HG03565 (cell line): ENCODE data around the gene CHRM4.

ENCODE experiments used
- ATAC-seq: cut with Tn5 transposase; IDR thresholded peaks from one replicate; pipeline ENCODE4 v1.9.1; 2021; ENCODE audit warnings: mild to moderate bottlenecking, moderate library complexity; ENCODE audit not compliant: unreplicated experiment

Gene CHRM4

GRCh38 chr11:46391578-46392420 lies at the start of gene CHRM4:
Gene CHRM4 (minus strand): TSS chr11:46391776. CDS start chr11:46386557, 5,219 bp downstream.
- no peak for ATAC-seq

- ATAC-seq: no peak
Measured at GRCh38 chr11:46438211-46438610, 46.6 kb upstream of the CHRM4 start.

- no peak for ATAC-seq
Measured at GRCh38 chr11:46437122-46437689, 45.6 kb upstream of the CHRM4 start.

- no peak for ATAC-seq
Measured at GRCh38 chr11:46436113-46436512, 44.5 kb upstream of the CHRM4 start.

GRCh38 chr11:46435679-46436078 lies 44.1 kb upstream of the CHRM4 start:
- no peak for ATAC-seq

- no peak for ATAC-seq
Measured at GRCh38 chr11:46431211-46431610, 39.6 kb upstream of the CHRM4 start.

- no peak for ATAC-seq
Measured at GRCh38 chr11:46429717-46430116, 38.1 kb upstream of the CHRM4 start.

GRCh38 chr11:46427364-46427763 lies 35.8 kb upstream of the CHRM4 start:
- no peak for ATAC-seq

GRCh38 chr11:46426233-46426991 lies 34.8 kb upstream of the CHRM4 start:
- no peak for ATAC-seq

- no peak for ATAC-seq
Measured at GRCh38 chr11:46422588-46422987, 31.0 kb upstream of the CHRM4 start.

- no peak for ATAC-seq
Measured at GRCh38 chr11:46421257-46421880, 29.8 kb upstream of the CHRM4 start.

- no peak for ATAC-seq
Measured at GRCh38 chr11:46420513-46420912, 28.9 kb upstream of the CHRM4 start.

- ATAC-seq: no peak
Measured at GRCh38 chr11:46418751-46419150, 27.2 kb upstream of the CHRM4 start.

GRCh38 chr11:46417711-46418110 lies 26.1 kb upstream of the CHRM4 start:
- ATAC-seq: no peak

GRCh38 chr11:46414879-46415278 lies 23.3 kb upstream of the CHRM4 start:
- ATAC-seq: no peak

GRCh38 chr11:46414466-46414796 lies 22.9 kb upstream of the CHRM4 start:
- no peak for ATAC-seq

GRCh38 chr11:46413760-46414465 lies 22.3 kb upstream of the CHRM4 start:
- no peak for ATAC-seq

- ATAC-seq: no peak
Measured at GRCh38 chr11:46410021-46410420, 18.4 kb upstream of the CHRM4 start.

GRCh38 chr11:46408407-46408986 lies 16.9 kb upstream of the CHRM4 start:
- no peak for ATAC-seq

GRCh38 chr11:46407635-46408034 lies 16.1 kb upstream of the CHRM4 start:
- ATAC-seq: no peak
